ELF-1 (cell line): ENCODE data around the gene MDM2.

Experiments used
- DNase-seq: peaks from one replicate; pipeline ENCODE4 v3.0.0-alpha.2; 2016; ENCODE audit warnings: low read depth, low spot score

MDM2 gene

GRCh38 chr12:68876461-68876860 is 68.5 kb downstream of the MDM2 start:
- DNase-seq, result no peak

GRCh38 chr12:68877583-68877982 is 69.6 kb downstream of the MDM2 start:
- no peak for DNase-seq

GRCh38 chr12:68878283-68878682 is 70.3 kb downstream of the MDM2 start:
- DNase-seq, result no peak

DNA sequence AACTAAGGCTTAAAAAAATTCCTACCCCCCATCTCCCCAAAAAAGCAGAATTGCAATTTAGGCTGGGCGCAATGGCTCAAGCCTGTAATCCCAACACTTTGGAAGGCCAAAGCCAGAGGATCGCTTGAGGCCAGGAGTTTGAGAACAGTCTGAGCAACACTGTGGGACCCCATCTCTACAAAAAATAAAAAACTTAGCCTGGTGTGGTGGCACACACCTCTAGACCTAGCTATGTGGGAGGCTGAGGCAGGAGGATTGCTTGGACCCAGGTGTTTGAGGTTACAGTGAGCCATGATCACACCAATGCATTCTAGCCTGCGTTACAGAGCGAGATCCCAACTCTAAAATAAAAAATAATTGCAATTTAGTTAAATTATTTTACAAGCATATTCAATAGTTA is 70.9 kb downstream of the MDM2 start:
- no peak for DNase-seq

GRCh38 chr12:68880660-68881325 is 72.8 kb downstream of the MDM2 start:
- no peak for DNase-seq

DNA sequence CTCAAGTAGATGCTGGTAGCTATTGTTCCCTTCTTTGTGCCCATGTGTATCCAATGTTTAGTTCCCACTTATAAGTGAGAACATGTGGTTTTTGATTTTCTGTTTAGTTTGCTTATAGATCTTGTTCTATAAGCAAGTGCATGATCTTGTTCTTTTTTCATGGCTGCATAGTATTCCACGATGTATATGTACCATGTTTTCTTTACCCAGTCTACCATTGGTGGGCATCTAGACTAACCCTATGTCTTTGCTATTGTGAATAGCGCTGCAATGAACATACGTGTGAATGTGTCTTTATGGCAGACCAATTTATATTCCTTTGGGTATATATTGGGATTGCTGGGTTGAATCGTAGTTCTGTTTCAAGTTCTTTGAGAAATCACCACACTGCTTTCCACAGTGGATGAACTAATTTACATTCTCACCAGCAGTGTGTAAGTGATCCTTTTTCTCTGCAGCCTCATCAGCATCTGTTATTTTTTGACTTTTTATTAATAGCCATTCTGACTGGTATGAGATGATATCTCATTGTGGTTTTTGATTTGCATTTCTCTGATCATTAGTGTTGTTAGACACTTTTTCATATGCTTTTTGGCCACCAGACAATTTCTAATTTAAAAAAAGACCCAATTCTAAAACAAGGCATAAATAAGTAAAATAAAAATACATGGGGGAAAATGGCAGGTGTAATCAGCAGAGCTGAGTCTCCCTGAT is 74.4 kb downstream of the MDM2 start:
- DNase-seq, result no peak

GRCh38 chr12:68883151-68883550 is 75.2 kb downstream of the MDM2 start:
- DNase-seq, result no peak

DNA sequence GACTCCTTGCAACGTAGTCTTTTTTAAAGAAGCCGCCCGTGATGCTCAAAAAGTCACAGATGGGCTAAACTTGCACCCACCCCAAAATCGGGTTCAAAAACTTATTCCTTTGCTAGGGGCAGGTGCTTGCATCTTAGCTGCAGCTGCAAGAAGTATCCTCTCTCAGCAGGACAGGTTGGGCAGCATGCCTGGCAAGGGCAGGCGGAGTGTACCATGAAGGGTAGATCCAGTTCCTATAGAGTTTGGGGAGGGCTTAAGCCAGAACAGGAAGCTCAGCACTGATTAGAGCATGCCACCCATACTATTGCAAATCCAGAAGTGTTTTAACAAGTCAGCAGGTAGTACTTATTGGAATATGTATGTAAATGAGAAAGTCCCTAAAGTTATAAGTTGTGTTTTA is 76.3 kb downstream of the MDM2 start:
- DNase-seq, result no peak

DNA sequence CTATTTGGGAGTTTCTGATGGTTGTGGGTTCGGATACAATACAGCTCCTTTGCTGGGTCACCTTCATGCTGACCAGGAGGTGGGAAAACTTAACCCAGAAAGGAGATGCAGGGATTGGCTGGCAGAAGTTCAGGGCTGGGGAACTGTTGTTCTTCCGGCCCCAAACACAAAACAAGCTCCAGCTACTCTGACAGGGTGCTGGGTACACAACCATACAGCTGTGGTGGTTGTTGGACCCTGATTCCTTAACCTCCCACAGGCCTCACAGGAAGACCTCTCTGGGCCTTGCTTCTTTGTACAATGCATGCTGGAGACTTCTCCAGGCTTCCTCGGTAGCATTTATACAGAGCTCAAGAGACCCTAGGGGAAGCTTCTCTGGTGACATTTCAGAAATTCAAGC is 77.4 kb downstream of the MDM2 start:
- DNase-seq, result no peak

- no peak for DNase-seq
Observed at GRCh38 chr12:68886636-68887572, 78.9 kb downstream of the MDM2 start.

GRCh38 chr12:68887641-68888040 is 79.7 kb downstream of the MDM2 start:
- no peak for DNase-seq

- DNase-seq, result no peak
Observed at GRCh38 chr12:68888243-68888642, 80.3 kb downstream of the MDM2 start.

DNA sequence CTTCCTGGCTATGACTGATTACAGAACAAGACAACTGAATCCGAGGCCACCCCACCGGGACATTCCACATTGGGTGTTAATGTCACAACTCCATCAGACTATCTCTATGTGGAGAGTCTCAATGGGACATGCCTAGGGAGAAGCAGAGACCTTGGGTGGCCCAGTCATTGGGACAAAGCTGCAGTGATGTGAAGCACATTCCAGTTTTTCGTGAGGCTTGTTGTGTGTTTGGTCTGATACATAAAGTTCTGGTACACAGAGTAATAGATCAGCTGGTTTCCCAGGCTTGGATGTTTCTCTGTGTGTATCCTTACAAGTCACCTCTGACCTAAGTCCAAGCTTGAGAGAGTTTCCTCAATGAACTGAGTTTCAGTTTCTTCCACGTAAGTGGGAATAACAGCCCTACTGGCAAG is 82.7 kb downstream of the MDM2 start:
- no peak for DNase-seq

DNA sequence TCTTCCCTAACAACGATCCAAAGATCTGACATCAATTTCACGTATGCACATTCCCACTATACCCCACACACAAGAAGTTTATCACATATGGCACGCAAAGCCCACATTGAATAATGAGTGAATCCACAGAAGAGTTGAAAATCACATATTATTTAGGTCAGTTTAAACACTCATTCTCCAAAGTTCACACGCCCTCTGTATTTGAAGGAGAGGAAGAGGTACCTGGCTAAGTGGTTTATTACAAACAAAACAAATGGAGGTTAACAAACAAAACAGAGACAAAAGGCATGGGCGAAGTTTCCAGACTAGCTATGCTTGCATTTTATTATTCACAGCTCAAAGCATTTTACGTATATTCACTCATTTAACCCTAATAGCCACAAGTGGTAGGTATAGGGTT is 83.2 kb downstream of the MDM2 start:
- no peak for DNase-seq

- DNase-seq, result no peak
Observed at GRCh38 chr12:68893201-68893600, 85.2 kb downstream of the MDM2 start.

DNA sequence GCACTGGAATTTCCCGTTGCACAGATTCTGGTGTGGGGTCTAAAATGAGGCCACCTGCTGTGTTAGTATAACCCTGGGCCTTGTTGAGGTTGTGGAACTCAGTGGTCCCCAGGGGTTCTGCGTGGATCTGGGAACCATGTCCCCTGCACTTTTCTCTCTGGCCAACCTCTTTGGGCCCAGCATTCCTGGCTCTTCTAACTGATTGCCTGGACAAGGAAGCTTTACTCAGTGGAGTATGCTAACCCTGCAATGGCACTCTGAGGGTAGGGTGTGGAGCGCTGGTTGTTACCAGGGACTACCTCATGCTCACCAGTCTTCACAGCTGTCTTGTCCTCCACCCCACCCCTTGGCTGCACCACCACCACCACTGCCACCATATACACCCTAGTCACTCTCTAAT is 85.8 kb downstream of the MDM2 start:
- no peak for DNase-seq

- no peak for DNase-seq
Observed at GRCh38 chr12:68894276-68894855, 86.4 kb downstream of the MDM2 start.

DNA sequence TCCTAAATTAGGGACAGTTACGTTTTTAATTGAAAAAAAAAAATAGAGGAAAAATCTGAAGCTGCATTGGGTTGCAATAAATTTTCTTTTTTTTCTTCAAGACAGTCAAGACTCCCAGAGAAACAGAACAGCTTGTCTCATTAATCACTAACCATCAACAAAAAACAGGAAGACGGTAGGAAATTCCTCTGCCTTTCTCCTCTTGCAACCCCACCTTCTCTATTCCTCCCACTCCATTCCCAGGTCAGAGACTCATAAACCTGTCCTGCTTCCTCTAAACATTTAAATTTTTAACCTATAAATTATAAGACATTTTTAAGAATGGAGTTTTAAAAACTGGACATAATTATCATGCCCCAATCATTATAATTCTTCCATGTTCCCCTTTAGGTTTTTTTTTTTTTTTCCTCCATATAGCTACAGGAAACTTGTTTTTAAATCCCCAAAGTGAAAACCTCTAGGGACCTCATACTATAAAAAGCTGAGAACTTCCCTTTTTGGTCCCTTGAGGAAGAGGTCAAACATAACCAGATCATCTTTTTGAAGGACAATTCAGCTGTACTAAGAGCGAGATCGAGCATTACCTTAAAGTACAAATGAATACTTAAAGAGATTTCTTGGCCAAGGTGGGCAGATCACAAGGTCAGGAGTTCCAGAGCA is 89.0 kb downstream of the MDM2 start:
- no peak for DNase-seq

GRCh38 chr12:68899251-68899771 is 91.3 kb downstream of the MDM2 start:
- no peak for DNase-seq

DNA sequence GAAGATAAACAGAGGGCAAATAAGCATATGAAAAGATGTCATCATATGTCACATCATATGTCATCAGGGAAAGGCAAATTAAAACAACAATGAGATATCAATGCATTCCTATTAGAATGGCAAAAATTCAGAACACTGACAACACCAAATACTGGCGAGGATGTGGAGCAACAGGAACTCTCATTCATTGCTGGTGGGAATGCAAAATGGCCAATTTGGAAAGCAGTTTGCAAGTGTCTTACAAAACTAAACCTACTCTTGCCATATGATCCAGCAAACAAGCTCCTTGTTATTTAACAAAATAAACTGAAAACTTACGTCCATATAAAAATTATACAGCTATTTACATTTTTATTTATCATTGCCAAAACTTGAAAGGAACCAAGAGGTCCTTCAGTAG is 92.3 kb downstream of the MDM2 start:
- no peak for DNase-seq
